Transverse colon (tissue), 3 donors: ENCODE results near the gene ABCC5.

Source experiments
- EP300 ChIP-seq: sonication (generic); formaldehyde crosslinking; IDR thresholded peaks from one replicate; pipeline ENCODE4 v1.6.1; 2017; ENCODE audit warnings: antibody characterized with exemption, low read depth
- POLR2A ChIP-seq: fragments of 450-650 bp; IDR thresholded peaks from one replicate; pipeline ENCODE4 v1.6.1; 2016; ENCODE audit warnings: antibody characterized with exemption, mild to moderate bottlenecking, moderate library complexity
- POLR2AphosphoS5 ChIP-seq, 3 donors: sonication (generic); formaldehyde crosslinking; IDR thresholded peaks; one replicate each; pipeline ENCODE4 v1.6.1; 2016; ENCODE audit warnings: antibody characterized with exemption in 3 of 3

DNA sequence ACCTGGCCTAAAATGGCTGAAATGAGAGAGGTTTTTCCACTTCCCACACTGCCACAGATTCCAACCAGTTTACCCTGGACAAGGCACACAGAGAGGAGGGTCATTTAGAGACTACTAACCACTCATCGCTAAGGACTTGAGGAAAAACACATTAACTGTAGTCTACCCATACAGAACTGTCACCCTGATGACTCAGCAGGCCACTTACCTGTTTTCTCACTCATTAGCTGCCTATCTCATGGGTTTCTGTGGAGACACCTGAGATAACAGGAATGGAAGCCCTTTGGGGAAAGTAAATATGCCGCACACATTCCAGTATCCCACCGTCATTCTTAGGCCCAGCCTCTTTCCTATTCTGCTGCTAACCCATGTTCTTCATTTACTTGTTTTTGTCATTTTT, 50.0 kb downstream of the ABCC5 start:
- no peak for TF ChIP-seq EP300
- no peak for TF ChIP-seq POLR2A
- no peak for TF ChIP-seq POLR2AphosphoS5 (IDR thresholded peaks at IDR 0.05)
